ENCODE results near the gene POLR3C. TPM values are rescaled to one million over a fixed set of nuclear protein-coding genes. Genes with fewer than 3 reads are reported as not detected.

POLR3C gene
- total RNA-seq, 1 experiment from 2014 or later: 48.0 TPM

GRCh38 chr1:145863282-145864018, 39.5 kb downstream of the POLR3C start:
- POLR2A ChIA-PET: interaction anchor here (0.9 kb wide), 1 partner anchor 9 kb away, joined by 3 read pairs; no protein-coding TSS in a partner anchor
- Mint-ChIP-seq H3K4me1 (ENCODE audit: low read depth, unreplicated experiment) (peaks cover under 1% of the 10 kb centered on the region), H3K4me3 (ENCODE audit: unreplicated experiment) (no peak overlapping the region), H3K27ac (ENCODE audit: unreplicated experiment) (no peak overlapping the region), H3K9me3 (ENCODE audit: unreplicated experiment) (no peaks in the 10 kb centered on the region), H3K27me3 (ENCODE audit: insufficient read depth, unreplicated experiment) (peaks cover 3% of the 10 kb centered on the region), H3K36me3 (ENCODE audit: insufficient read depth, unreplicated experiment) (peaks cover 9% of the 10 kb centered on the region)
- Histone ChIP-seq H3K36me3 (ENCODE audit: control insufficient read depth, insufficient read depth, low read length) (no peaks in the 10 kb centered on the region), H3K27me3 (replicated peaks; ENCODE audit: control insufficient read depth, insufficient read depth, low read length) (no peaks in the 10 kb centered on the region), H3K4me1 (peaks cover 3% of the 10 kb centered on the region; the same call in 1 of the 2 replicates), H3K9me3 (no peaks in the 10 kb centered on the region), H3K4me3 (ENCODE audit: low read depth, low read length) (no peak overlapping the region)
- intact Hi-C loops (cut with micrococcal nuclease; ENCODE audit: unreplicated experiment): no loop called here
- no peak for TF ChIP-seq CTCF (IDR thresholded peaks at IDR 0.05; ENCODE audit: insufficient read depth in 1 of 2, low read depth in 1 of 2, low read length in 1 of 2, severe bottlenecking in 1 of 2, unreplicated experiment in 1 of 2)
- no TSS peak for BruUV-seq (replicated peaks)
- CTCF ChIA-PET: interaction anchor here (0.6 kb wide), 1 partner anchor 64 kb away, joined by 3 read pairs; no protein-coding TSS in a partner anchor
- no peak for DNase-seq

GRCh38 chr1:145868232-145868631, 44.2 kb downstream of the POLR3C start:
- Mint-ChIP-seq H3K9me3 (ENCODE audit: unreplicated experiment) (no peaks in the 10 kb centered on the region), H3K36me3 (ENCODE audit: insufficient read depth, unreplicated experiment) (no peaks in the 10 kb centered on the region), H3K4me1 (ENCODE audit: low read depth, unreplicated experiment) (no peaks in the 10 kb centered on the region), H3K27me3 (ENCODE audit: insufficient read depth, unreplicated experiment) (peaks cover 3% of the 10 kb centered on the region), H3K27ac (ENCODE audit: unreplicated experiment) (no peak overlapping the region), H3K4me3 (ENCODE audit: unreplicated experiment) (no peak overlapping the region)
- no peaks in the 10 kb centered on the region for H3K36me3 ChIP-seq (ENCODE audit: control insufficient read depth, insufficient read depth, low read length)
- BruUV-seq (replicated peaks): no TSS peak
- H3K4me1 ChIP-seq: peaks cover 11% of the 10 kb centered on the region; the same call in 1 of the 2 replicates
- intact Hi-C loops (cut with micrococcal nuclease; ENCODE audit: unreplicated experiment): no loop called here
- no peaks in the 10 kb centered on the region for H3K27me3 ChIP-seq (replicated peaks; ENCODE audit: control insufficient read depth, insufficient read depth, low read length)
- TF ChIP-seq CTCF (IDR thresholded peaks at IDR 0.05; ENCODE audit: insufficient read depth in 1 of 2, low read depth in 1 of 2, low read length in 1 of 2, severe bottlenecking in 1 of 2, unreplicated experiment in 1 of 2): no peak
- CTCF ChIA-PET: no interaction called here
- DNase-seq: no peak
- H3K9me3 ChIP-seq: no peaks in the 10 kb centered on the region
- POLR2A ChIA-PET: no interaction called here
- no peak overlapping the region for H3K4me3 ChIP-seq (ENCODE audit: low read depth, low read length)

GRCh38 chr1:145871994-145872924, 48.3 kb downstream of the POLR3C start:
- H3K9me3 ChIP-seq: no peaks in the 10 kb centered on the region
- Mint-ChIP-seq H3K4me1 (ENCODE audit: low read depth, unreplicated experiment) (no peaks in the 10 kb centered on the region), H3K27me3 (ENCODE audit: insufficient read depth, unreplicated experiment) (no peaks in the 10 kb centered on the region), H3K27ac (ENCODE audit: unreplicated experiment) (no peak overlapping the region), H3K9me3 (ENCODE audit: unreplicated experiment) (no peaks in the 10 kb centered on the region), H3K36me3 (ENCODE audit: insufficient read depth, unreplicated experiment) (no peaks in the 10 kb centered on the region), H3K4me3 (ENCODE audit: unreplicated experiment) (no peak overlapping the region)
- intact Hi-C loops (cut with micrococcal nuclease; ENCODE audit: unreplicated experiment): no loop called here
- no TSS peak for BruUV-seq (replicated peaks)
- H3K4me3 ChIP-seq (ENCODE audit: low read depth, low read length): no peak overlapping the region
- CTCF ChIA-PET: no interaction called here
- H3K27me3 ChIP-seq (replicated peaks; ENCODE audit: control insufficient read depth, insufficient read depth, low read length): no peaks in the 10 kb centered on the region
- POLR2A ChIA-PET: interaction anchor here (1.2 kb wide), 1 partner anchor 10 kb away, joined by 3 read pairs; no protein-coding TSS in a partner anchor
- TF ChIP-seq CTCF (IDR thresholded peaks at IDR 0.05; ENCODE audit: insufficient read depth in 1 of 2, low read depth in 1 of 2, low read length in 1 of 2, severe bottlenecking in 1 of 2, unreplicated experiment in 1 of 2): no peak
- H3K4me1 ChIP-seq: peaks cover 13% of the 10 kb centered on the region
- no peaks in the 10 kb centered on the region for H3K36me3 ChIP-seq (ENCODE audit: control insufficient read depth, insufficient read depth, low read length)
- DNase-seq: no peak
